ENCODE data around the gene PPY. TPM values are rescaled to one million over a fixed set of nuclear protein-coding genes. Genes with fewer than 3 reads are reported as not detected.

The PPY gene
- total and polyA plus RNA-seq, 7 donors = not detected

GRCh38 chr17:43901861-43902589, 40.3 kb downstream of the PPY start:
- ATAC-seq = no peak
- Histone ChIP-seq H3K27me3 (ENCODE audit: insufficient read depth in 3 of 3, low read length in 2 of 3) (peaks cover 0 to 35% (median 2%) of the 10 kb centered on the region in 3 donors), H3K27ac (no peak overlapping the region), H3K4me3 (no peak overlapping the region), H3K36me3 (ENCODE audit: insufficient read depth in 1 of 2, low read depth in 1 of 2) (no peaks in the 10 kb centered on the region), H3K9me3 (no peaks in the 10 kb centered on the region), H3K4me1 (peaks cover 18% of the 10 kb centered on the region)
- no peak for TF ChIP-seq CTCF (IDR thresholded peaks at IDR 0.05)
- DNase-seq = no peak
- intact Hi-C loops (cut with DNase I) = no loop called here
- WGBS, 3 donors = 67 to 76% (median 75%) methylated on average over 7 of the region's 7 CpGs

- WGBS, 3 donors = 38 to 44% (median 39%) methylated on average over 12 to 13 of the region's 13 CpGs
- peak overlapping the region; percentile 65 for H3K4me3 ChIP-seq
- intact Hi-C loops (cut with DNase I) = no loop called here
- peaks cover 9% of the 10 kb centered on the region for H3K4me1 ChIP-seq
- DNase-seq (no peak), ATAC-seq (no peak)
- H3K9me3 ChIP-seq = no peaks in the 10 kb centered on the region
- no peaks in the 10 kb centered on the region for H3K36me3 ChIP-seq (ENCODE audit: insufficient read depth in 1 of 2, low read depth in 1 of 2)
- no peak overlapping the region for H3K27ac ChIP-seq
- no peak for TF ChIP-seq CTCF (IDR thresholded peaks at IDR 0.05)
- peaks cover 0 to 32% (median under 1%) of the 10 kb centered on the region in 3 donors for H3K27me3 ChIP-seq (ENCODE audit: insufficient read depth in 3 of 3, low read length in 2 of 3)
These were observed 41.2 kb downstream of the PPY start for GRCh38 chr17:43900858-43901754.

GRCh38 chr17:43900183-43900857, 42.0 kb downstream of the PPY start:
- DNase-seq (peak; percentile 86 to 91), ATAC-seq (peak; percentile 96 to 100 (median 98))
- no peak for TF ChIP-seq CTCF (IDR thresholded peaks at IDR 0.05)
- H3K9me3 ChIP-seq = no peaks in the 10 kb centered on the region
- peaks cover 0 to 24% (median 0%) of the 10 kb centered on the region in 3 donors for H3K27me3 ChIP-seq (ENCODE audit: insufficient read depth in 3 of 3, low read length in 2 of 3)
- 1 to 2% (median 1%) methylated on average over 31 of the region's 31 CpGs for WGBS, 3 donors
- peaks cover 3% of the 10 kb centered on the region for H3K4me1 ChIP-seq
- peak overlapping the region; percentile 65 for H3K4me3 ChIP-seq
- no peak overlapping the region for H3K27ac ChIP-seq
- no peaks in the 10 kb centered on the region for H3K36me3 ChIP-seq (ENCODE audit: insufficient read depth in 1 of 2, low read depth in 1 of 2)
- intact Hi-C loops (cut with DNase I) = no loop called here

- Histone ChIP-seq H3K4me1 (peaks cover 3% of the 10 kb centered on the region), H3K36me3 (ENCODE audit: insufficient read depth in 1 of 2, low read depth in 1 of 2) (no peaks in the 10 kb centered on the region), H3K27me3 (ENCODE audit: insufficient read depth in 3 of 3, low read length in 2 of 3) (peaks cover 0 to 7% (median 0%) of the 10 kb centered on the region in 3 donors), H3K4me3 (no peak overlapping the region), H3K9me3 (no peaks in the 10 kb centered on the region), H3K27ac (no peak overlapping the region)
- ATAC-seq = no peak
- DNase-seq = no peak
- TF ChIP-seq CTCF (IDR thresholded peaks at IDR 0.05) = no peak
- WGBS, 3 donors = 58 to 75% (median 65%) methylated on average over 1 of the region's 1 CpG
- intact Hi-C loops (cut with DNase I) = no loop called here
These were observed 43.8 kb downstream of the PPY start for GRCh38 chr17:43898446-43898845.
